ENCODE measurements around the gene TRIM62.

The TRIM62 gene

GRCh38 chr1:33097762-33098161, 84.1 kb downstream of the TRIM62 start:
- TF ChIP-seq SPI1 (IDR thresholded peaks at IDR 0.05; ENCODE audit: low read depth, low read length) = no peak
- no peak for TF ChIP-seq POLR2AphosphoS5 (IDR thresholded peaks at IDR 0.05; ENCODE audit: low read depth, low read length)
- no peak for TF ChIP-seq POLR2A (IDR thresholded peaks at IDR 0.05; ENCODE audit: low read depth, low read length)
- TF ChIP-seq TAF1 (IDR thresholded peaks at IDR 0.05; ENCODE audit: low read depth, low read length) = no peak
- no peak for TF ChIP-seq PAX5 (IDR thresholded peaks at IDR 0.05; ENCODE audit: insufficient read depth, low read length, severe bottlenecking)
- TF ChIP-seq POU2F2 (IDR thresholded peaks at IDR 0.05; ENCODE audit: low read depth, low read length) = no peak
- no peak for FAIRE-seq
- no peak for DNase-seq (ENCODE audit: insufficient read length, low spot score)

- DNase-seq (ENCODE audit: insufficient read length, low spot score) (no peak), FAIRE-seq (no peak)
- TF ChIP-seq POLR2A (IDR thresholded peaks at IDR 0.05; ENCODE audit: low read depth, low read length) = no peak
- no peak for TF ChIP-seq TAF1 (IDR thresholded peaks at IDR 0.05; ENCODE audit: low read depth, low read length)
- TF ChIP-seq POU2F2 (IDR thresholded peaks at IDR 0.05; ENCODE audit: low read depth, low read length) = no peak
- TF ChIP-seq POLR2AphosphoS5 (IDR thresholded peaks at IDR 0.05; ENCODE audit: low read depth, low read length) = no peak
- no peak for TF ChIP-seq PAX5 (IDR thresholded peaks at IDR 0.05; ENCODE audit: insufficient read depth, low read length, severe bottlenecking)
- TF ChIP-seq SPI1 (IDR thresholded peaks at IDR 0.05; ENCODE audit: low read depth, low read length) = no peak
Measured at GRCh38 chr1:33097137-33097611, 84.7 kb downstream of the TRIM62 start.

GRCh38 chr1:33096363-33097005, 85.4 kb downstream of the TRIM62 start:
- DNase-seq (ENCODE audit: insufficient read length, low spot score) = no peak
- no peak for FAIRE-seq
- no peak for TF ChIP-seq PAX5 (IDR thresholded peaks at IDR 0.05; ENCODE audit: insufficient read depth, low read length, severe bottlenecking)
- TF ChIP-seq TAF1 (IDR thresholded peaks at IDR 0.05; ENCODE audit: low read depth, low read length) = no peak
- no peak for TF ChIP-seq POLR2A (IDR thresholded peaks at IDR 0.05; ENCODE audit: low read depth, low read length)
- TF ChIP-seq SPI1 (IDR thresholded peaks at IDR 0.05; ENCODE audit: low read depth, low read length) = no peak
- TF ChIP-seq POU2F2 (IDR thresholded peaks at IDR 0.05; ENCODE audit: low read depth, low read length) = no peak
- TF ChIP-seq POLR2AphosphoS5 (IDR thresholded peaks at IDR 0.05; ENCODE audit: low read depth, low read length) = no peak

Measured in GM12891 (cell line).